Right atrium auricular region (tissue), 2 donors: ENCODE measurements around the gene DCLRE1A. TPM values are rescaled to one million over a fixed set of nuclear protein-coding genes. Genes with fewer than 3 reads are reported as not detected.

ENCODE experiments used
- DNase-seq: peaks from one replicate; pipeline ENCODE4 v3.0.0-alpha.2; 2019; ENCODE audit warnings: low spot score
- H3K27ac ChIP-seq, 2 donors: fragments of 200-600 bp; sonication (generic); 1 replicate in 1 of 2; 2 replicates in 1 of 2; pipeline ENCODE4 v1.5.1; 2016 to 2019
- H3K27me3 ChIP-seq, 2 donors: fragments of 200-600 bp; sonication (generic); one replicate each; pipeline versions ENCODE4 v1.5.1 to v1.6.0; 2017 to 2019
- H3K36me3 ChIP-seq: fragments of 200-600 bp; sonication (generic); one replicate; pipeline ENCODE4 v1.5.1; 2016
- H3K4me1 ChIP-seq, 2 donors: fragments of 200-600 bp; sonication (generic); one replicate each; pipeline versions ENCODE4 v1.5.1 to v1.6.0; 2017 to 2019
- H3K4me3 ChIP-seq, 2 donors: fragments of 200-600 bp; sonication (generic); 1 replicate in 1 of 2; 2 replicates in 1 of 2; pipeline ENCODE4 v1.5.1; 2017 to 2019; ENCODE audit warnings: mild to moderate bottlenecking in 1 of 2, moderate library complexity in 1 of 2
- H3K9me3 ChIP-seq, 2 donors: fragments of 200-600 bp; sonication (generic); one replicate each; pipeline ENCODE4 v1.5.1; 2019
- CTCF ChIP-seq, 2 donors: fragments of 200-600 bp; sonication (generic); IDR thresholded peaks; one replicate each; pipeline ENCODE4 v1.5.1; 2019; ENCODE audit warnings: antibody characterized with exemption in 2 of 2
- total RNA-seq, 2 donors: library from RNA; depleted of rRNA; stranded (reverse); fragments of >200 nt; gene quantifications; one replicate each; pipeline ENCODE4 v1.1.0, GENCODE V29; 2016

DCLRE1A gene
- total RNA-seq, 2 donors from 2014 or later = 4.9 to 7.4 TPM

- Histone ChIP-seq H3K36me3 (peaks cover 26% of the 10 kb centered on the region), H3K4me3 (no peak overlapping the region), H3K9me3 (no peaks in the 10 kb centered on the region), H3K27me3 (no peaks in the 10 kb centered on the region), H3K4me1 (peaks cover 0 to 8% of the 10 kb centered on the region in 2 donors), H3K27ac (no peak overlapping the region)
- DNase-seq = no peak
- TF ChIP-seq CTCF (IDR thresholded peaks at IDR 0.05) = no peak
Observed at GRCh38 chr10:113879691-113880090, 25.8 kb upstream of the DCLRE1A start.

- Histone ChIP-seq H3K9me3 (peaks cover 0 to 15% of the 10 kb centered on the region in 2 donors), H3K27me3 (no peaks in the 10 kb centered on the region), H3K4me3 (no peak overlapping the region), H3K36me3 (peaks cover 18% of the 10 kb centered on the region), H3K27ac (no peak overlapping the region), H3K4me1 (peaks cover 0 to 8% of the 10 kb centered on the region in 2 donors)
- no peak for DNase-seq
- TF ChIP-seq CTCF (IDR thresholded peaks at IDR 0.05) = no peak
Observed at GRCh38 chr10:113876461-113876860, 22.6 kb upstream of the DCLRE1A start.

- no peak for DNase-seq
- peaks cover 0 to 8% of the 10 kb centered on the region in 2 donors for H3K4me1 ChIP-seq
- no peak overlapping the region for H3K27ac ChIP-seq
- H3K27me3 ChIP-seq = no peaks in the 10 kb centered on the region
- H3K36me3 ChIP-seq = peaks cover 18% of the 10 kb centered on the region
- no peak overlapping the region for H3K4me3 ChIP-seq
- peaks cover 0 to 15% of the 10 kb centered on the region in 2 donors for H3K9me3 ChIP-seq
- no peak for TF ChIP-seq CTCF (IDR thresholded peaks at IDR 0.05)
Observed at GRCh38 chr10:113875212-113875611, 21.3 kb upstream of the DCLRE1A start.

- H3K9me3 ChIP-seq = peaks cover 0 to 15% of the 10 kb centered on the region in 2 donors
Observed at GRCh38 chr10:113872139-113873030, 18.5 kb upstream of the DCLRE1A start.

GRCh38 chr10:113869789-113870188 is 15.9 kb upstream of the DCLRE1A start:
- no peaks in the 10 kb centered on the region for H3K36me3 ChIP-seq
- H3K4me3 ChIP-seq = no peak overlapping the region
- TF ChIP-seq CTCF (IDR thresholded peaks at IDR 0.05) = no peak
- peaks cover 0 to 15% of the 10 kb centered on the region in 2 donors for H3K9me3 ChIP-seq
- H3K4me1 ChIP-seq = peaks cover 0 to 18% of the 10 kb centered on the region in 2 donors
- no peak overlapping the region for H3K27ac ChIP-seq
- DNase-seq = no peak
- no peaks in the 10 kb centered on the region for H3K27me3 ChIP-seq

More at GRCh38 chr10:113872139-113873030, 18.5 kb upstream of the DCLRE1A start:
- H3K4me3 ChIP-seq = no peak overlapping the region
- no peak for DNase-seq
- no peak overlapping the region for H3K27ac ChIP-seq
- H3K27me3 ChIP-seq = no peaks in the 10 kb centered on the region
- peaks cover 0 to 14% of the 10 kb centered on the region in 2 donors for H3K4me1 ChIP-seq
- no peak for TF ChIP-seq CTCF (IDR thresholded peaks at IDR 0.05)
- H3K36me3 ChIP-seq = peaks cover 10% of the 10 kb centered on the region
